Astrocyte (in vitro differentiated cells and primary cell): ENCODE data around the gene ZNF784. TPM values are rescaled to one million over a fixed set of nuclear protein-coding genes. Genes with fewer than 3 reads are reported as not detected.
A peak's percentile ranks its signal among the peaks of the same experiment; 100 is the strongest.

Source experiments
- DNase-seq: peaks from one replicate; pipeline ENCODE4 v3.0.0-alpha.2; 2010; ENCODE audit warnings: low read depth
- FAIRE-seq: peaks from 2 replicates; lab custom pipeline; 2011; peaks lifted over from hg19 to GRCh38; lab: Jason Lieb, UNC
- H2AFZ ChIP-seq: 2 replicates; pipeline ENCODE4 v1.6.0; 2012; ENCODE audit warnings: low read depth, low read length, inconsistent platforms
- H3K27ac ChIP-seq: 2 replicates; pipeline ENCODE4 v1.5.1; 2011; ENCODE audit warnings: low read depth, low read length, inconsistent platforms
- H3K27me3 ChIP-seq: 2 replicates; pipeline ENCODE4 v1.6.0; 2011; ENCODE audit warnings: low read length, inconsistent platforms; ENCODE audit not compliant: insufficient read depth
- H3K36me3 ChIP-seq: 2 replicates; pipeline ENCODE4 v1.5.1; 2011; ENCODE audit warnings: low read length, inconsistent platforms; ENCODE audit not compliant: insufficient read depth
- H3K4me1 ChIP-seq: 2 replicates; pipeline ENCODE4 v1.5.1; 2011; ENCODE audit warnings: low read length, inconsistent platforms; ENCODE audit not compliant: insufficient read depth
- H3K4me2 ChIP-seq: 2 replicates; pipeline ENCODE4 v1.6.0; 2012; ENCODE audit warnings: low read length, inconsistent platforms
- H3K4me3 ChIP-seq: 2 replicates; pipeline ENCODE4 v1.5.1; 2011; ENCODE audit warnings: low read depth, mild to moderate bottlenecking, low read length, inconsistent platforms; ENCODE audit not compliant: insufficient read depth
- H3K79me2 ChIP-seq: 2 replicates; pipeline ENCODE4 v1.6.0; 2012; ENCODE audit warnings: mild to moderate bottlenecking, low read length, inconsistent platforms; ENCODE audit not compliant: insufficient read depth
- H3K9ac ChIP-seq: 2 replicates; pipeline ENCODE4 v1.6.0; 2012; ENCODE audit warnings: mild to moderate bottlenecking, low read length, inconsistent platforms
- H3K9me3 ChIP-seq: 2 replicates; pipeline ENCODE4 v1.5.1; 2012; ENCODE audit warnings: low read depth, mild to moderate bottlenecking, low read length, inconsistent platforms; ENCODE audit not compliant: insufficient read depth
- H4K20me1 ChIP-seq: 2 replicates; pipeline ENCODE4 v1.6.0; 2012; ENCODE audit warnings: low read length, inconsistent platforms; ENCODE audit not compliant: insufficient read depth
- H3K27ac Mint-ChIP-seq: one replicate; pipeline ENCODE4 v1.8.0; 2021; ENCODE audit warnings: mild to moderate bottlenecking, mixed read lengths; ENCODE audit not compliant: unreplicated experiment
- H3K27me3 Mint-ChIP-seq: one replicate; pipeline ENCODE4 v1.8.0; 2021; ENCODE audit warnings: low read depth, mixed read lengths; ENCODE audit not compliant: unreplicated experiment
- H3K36me3 Mint-ChIP-seq: one replicate; pipeline ENCODE4 v1.8.0; 2021; ENCODE audit warnings: low read depth, mixed read lengths; ENCODE audit not compliant: unreplicated experiment
- H3K4me1 Mint-ChIP-seq: one replicate; pipeline ENCODE4 v1.8.0; 2021; ENCODE audit warnings: low read depth, mixed read lengths; ENCODE audit not compliant: unreplicated experiment
- H3K4me3 Mint-ChIP-seq: one replicate; pipeline ENCODE4 v1.8.0; 2021; ENCODE audit warnings: mild to moderate bottlenecking, moderate library complexity, mixed read lengths; ENCODE audit not compliant: unreplicated experiment
- H3K9me3 Mint-ChIP-seq: one replicate; pipeline ENCODE4 v1.8.0; 2021; ENCODE audit warnings: mild to moderate bottlenecking, mixed read lengths; ENCODE audit not compliant: unreplicated experiment
- EZH2 ChIP-seq: IDR thresholded peaks from 2 replicates; pipeline ENCODE4 v1.6.1; 2012; ENCODE audit warnings: mild to moderate bottlenecking, low read length, inconsistent platforms; ENCODE audit not compliant: insufficient read depth
- total RNA-seq: library from RNA; stranded (reverse); gene quantifications from 2 replicates; pipeline ENCODE4 v1.2.1, GENCODE V29; 2021
- TF ChIP-seq, protein P1 (sequence below): IDR thresholded peaks from 2 replicates; pipeline ENCODE4 v1.5.1; 2011; ENCODE audit warnings: low read depth, mild to moderate bottlenecking, inconsistent platforms, low read length, moderate library complexity; ENCODE audit not compliant: insufficient read depth

ZNF784 gene
- total RNA-seq, 1 donor from 2014 or later: 5.3 TPM

DNA sequence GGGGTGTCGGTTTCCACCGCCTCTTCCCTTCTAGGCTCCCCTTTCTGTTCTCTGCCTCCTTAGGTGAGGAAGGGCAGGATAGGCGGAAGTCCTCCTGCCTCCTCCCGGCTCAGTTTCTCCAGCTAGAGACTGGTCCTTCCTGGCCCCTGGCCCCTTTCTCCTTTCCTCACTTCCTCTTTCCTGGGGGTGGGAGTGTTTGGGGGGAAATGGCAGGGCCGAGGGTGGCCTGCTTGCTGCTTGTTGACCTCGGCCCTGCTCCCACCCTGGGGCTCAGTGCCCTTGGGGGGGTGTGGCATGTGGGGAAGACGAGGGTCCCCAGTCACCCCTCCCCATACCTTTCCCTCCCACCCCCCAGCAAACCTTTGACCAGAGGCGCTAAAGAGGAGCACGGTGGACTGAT, 35.5 kb upstream of the ZNF784 start:
- no peak overlapping the region for H3K27ac ChIP-seq
- peaks cover 21% of the 10 kb centered on the region for H3K36me3 ChIP-seq
- no peak overlapping the region for H3K27ac Mint-ChIP-seq
- no peaks in the 10 kb centered on the region for H3K27me3 ChIP-seq
- no peak overlapping the region for H3K4me2 ChIP-seq
- no peaks in the 10 kb centered on the region for H3K27me3 Mint-ChIP-seq
- TF ChIP-seq, protein P1, sequence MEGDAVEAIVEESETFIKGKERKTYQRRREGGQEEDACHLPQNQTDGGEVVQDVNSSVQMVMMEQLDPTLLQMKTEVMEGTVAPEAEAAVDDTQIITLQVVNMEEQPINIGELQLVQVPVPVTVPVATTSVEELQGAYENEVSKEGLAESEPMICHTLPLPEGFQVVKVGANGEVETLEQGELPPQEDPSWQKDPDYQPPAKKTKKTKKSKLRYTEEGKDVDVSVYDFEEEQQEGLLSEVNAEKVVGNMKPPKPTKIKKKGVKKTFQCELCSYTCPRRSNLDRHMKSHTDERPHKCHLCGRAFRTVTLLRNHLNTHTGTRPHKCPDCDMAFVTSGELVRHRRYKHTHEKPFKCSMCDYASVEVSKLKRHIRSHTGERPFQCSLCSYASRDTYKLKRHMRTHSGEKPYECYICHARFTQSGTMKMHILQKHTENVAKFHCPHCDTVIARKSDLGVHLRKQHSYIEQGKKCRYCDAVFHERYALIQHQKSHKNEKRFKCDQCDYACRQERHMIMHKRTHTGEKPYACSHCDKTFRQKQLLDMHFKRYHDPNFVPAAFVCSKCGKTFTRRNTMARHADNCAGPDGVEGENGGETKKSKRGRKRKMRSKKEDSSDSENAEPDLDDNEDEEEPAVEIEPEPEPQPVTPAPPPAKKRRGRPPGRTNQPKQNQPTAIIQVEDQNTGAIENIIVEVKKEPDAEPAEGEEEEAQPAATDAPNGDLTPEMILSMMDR: no peak
- no peak for TF ChIP-seq EZH2
- H3K9ac ChIP-seq: no peak overlapping the region
- H3K4me1 Mint-ChIP-seq: peaks cover 28% of the 10 kb centered on the region
- H3K4me3 ChIP-seq: no peak overlapping the region
- peak overlapping the region; percentile 45 for H3K4me3 Mint-ChIP-seq
- peaks cover 26% of the 10 kb centered on the region for H3K4me1 ChIP-seq
- H2AFZ ChIP-seq: no peak overlapping the region
- DNase-seq (no peak), FAIRE-seq (no peak)
- no peaks in the 10 kb centered on the region for H3K9me3 ChIP-seq
- H3K36me3 Mint-ChIP-seq: peaks cover 17% of the 10 kb centered on the region
- peaks cover 99% of the 10 kb centered on the region for H3K79me2 ChIP-seq
- peaks cover 94% of the 10 kb centered on the region for H4K20me1 ChIP-seq
- H3K9me3 Mint-ChIP-seq: no peaks in the 10 kb centered on the region

DNA sequence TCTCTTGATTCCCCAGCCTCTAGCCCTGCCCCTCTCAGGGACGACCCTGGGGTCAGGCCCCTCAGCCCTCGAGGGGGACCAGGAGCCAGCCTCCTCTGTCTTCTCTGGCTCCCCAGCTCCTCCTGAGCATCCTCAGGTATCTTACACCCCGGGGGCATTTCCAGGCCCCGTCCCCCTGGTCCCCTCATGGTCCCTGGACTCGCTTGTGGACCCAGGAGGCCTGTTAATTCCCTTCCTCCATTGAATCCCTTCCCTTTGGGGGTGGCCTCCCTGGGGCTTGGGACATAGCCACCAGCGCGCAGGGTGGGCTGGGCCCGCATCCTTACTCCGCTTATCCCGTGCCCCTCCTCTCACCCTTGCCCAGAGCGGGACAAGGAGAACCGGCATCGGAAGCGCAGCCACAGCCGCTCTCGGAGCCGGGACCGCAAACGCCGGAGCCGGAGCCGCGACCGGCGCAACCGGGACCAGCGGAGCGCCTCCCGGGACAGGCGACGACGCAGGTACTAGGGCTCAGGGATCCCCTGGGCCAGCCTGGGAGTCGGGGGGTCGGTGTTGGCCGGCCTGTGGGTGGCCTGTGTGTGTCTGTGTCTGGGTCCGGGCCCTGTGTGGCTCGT, 34.6 kb upstream of the ZNF784 start:
- H3K79me2 ChIP-seq: peaks cover 90% of the 10 kb centered on the region
- peaks cover 26% of the 10 kb centered on the region for H3K4me1 ChIP-seq
- no peak overlapping the region for H3K27ac ChIP-seq
- DNase-seq: no peak
- no peak for FAIRE-seq
- H3K9ac ChIP-seq: no peak overlapping the region
- H3K36me3 Mint-ChIP-seq: peaks cover 14% of the 10 kb centered on the region
- no peaks in the 10 kb centered on the region for H3K9me3 ChIP-seq
- H3K27ac Mint-ChIP-seq: peak overlapping the region; percentile 20
- H3K36me3 ChIP-seq: peaks cover 16% of the 10 kb centered on the region
- H3K27me3 Mint-ChIP-seq: no peaks in the 10 kb centered on the region
- peak overlapping the region; percentile 97 for H3K4me2 ChIP-seq
- H3K9me3 Mint-ChIP-seq: no peaks in the 10 kb centered on the region
- no peak overlapping the region for H3K4me3 ChIP-seq
- H2AFZ ChIP-seq: no peak overlapping the region
- H3K27me3 ChIP-seq: no peaks in the 10 kb centered on the region
- peaks cover 28% of the 10 kb centered on the region for H3K4me1 Mint-ChIP-seq
- no peak for TF ChIP-seq EZH2
- TF ChIP-seq, protein P1: no peak
- peak overlapping the region; percentile 74 for H3K4me3 Mint-ChIP-seq
- peaks cover 86% of the 10 kb centered on the region for H4K20me1 ChIP-seq

DNA sequence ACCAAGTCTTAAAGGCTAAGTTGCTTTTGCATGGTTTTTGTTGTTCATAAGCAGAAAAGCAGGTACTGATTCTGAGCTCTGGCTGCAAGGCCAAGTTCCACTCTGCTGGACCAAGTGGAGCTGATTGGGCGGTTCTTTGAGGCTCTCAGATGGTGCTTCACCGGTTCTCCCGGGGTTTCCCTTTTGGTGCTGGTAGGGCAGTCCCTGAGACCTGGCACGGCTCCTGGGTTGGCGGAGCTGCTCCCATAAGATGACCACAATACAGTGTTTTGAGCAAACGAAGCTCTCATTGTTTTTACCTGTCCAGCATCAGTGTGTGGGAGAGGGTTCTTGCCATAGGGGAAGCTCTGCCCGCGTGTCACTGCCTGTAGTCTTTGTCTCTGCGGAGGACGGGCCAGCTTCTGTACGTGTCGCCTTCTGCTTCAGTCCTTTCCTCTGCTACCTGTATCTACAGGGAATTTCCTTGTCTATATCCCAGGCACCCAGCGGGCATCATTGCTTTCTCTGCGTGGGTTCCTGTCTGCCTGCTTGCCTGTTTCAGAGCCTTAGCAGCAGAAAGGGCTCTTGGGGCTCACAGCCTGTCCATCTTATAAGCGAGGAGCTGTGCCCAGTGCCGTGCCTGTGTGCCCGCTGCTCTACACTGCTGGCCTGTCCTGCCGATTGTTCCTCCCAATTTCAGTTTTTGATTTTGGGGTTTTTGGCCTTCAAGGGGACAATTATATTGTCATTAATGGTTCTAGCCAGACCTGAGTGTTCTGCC, 32.8 kb upstream of the ZNF784 start:
- Histone ChIP-seq H3K4me2 (peak overlapping the region; percentile 97), H3K9me3 (no peaks in the 10 kb centered on the region), H3K27ac (no peak overlapping the region), H3K36me3 (no peaks in the 10 kb centered on the region), H3K4me1 (peaks cover 26% of the 10 kb centered on the region), H3K79me2 (peaks cover 74% of the 10 kb centered on the region), H3K4me3 (peak overlapping the region; percentile 94), H4K20me1 (peaks cover 68% of the 10 kb centered on the region), H2AFZ (no peak overlapping the region), H3K9ac (peak overlapping the region; percentile 99), H3K27me3 (no peaks in the 10 kb centered on the region)
- TF ChIP-seq, protein P1: no peak
- TF ChIP-seq EZH2: no peak
- Mint-ChIP-seq H3K9me3 (no peaks in the 10 kb centered on the region), H3K27ac (peak overlapping the region; percentile 8), H3K27me3 (no peaks in the 10 kb centered on the region), H3K4me1 (peaks cover 26% of the 10 kb centered on the region), H3K4me3 (peak overlapping the region; percentile 96), H3K36me3 (peaks cover 6% of the 10 kb centered on the region)
- no peak for FAIRE-seq
- no peak for DNase-seq
